Measurements from ENCODE around the gene ZNFX1.
"Not testable (repeated sequence)": the region's sequence is repeated elsewhere in the genome, so short reads cannot be mapped to it uniquely, and the experiment has no call there.

The ZNFX1 gene

DNA sequence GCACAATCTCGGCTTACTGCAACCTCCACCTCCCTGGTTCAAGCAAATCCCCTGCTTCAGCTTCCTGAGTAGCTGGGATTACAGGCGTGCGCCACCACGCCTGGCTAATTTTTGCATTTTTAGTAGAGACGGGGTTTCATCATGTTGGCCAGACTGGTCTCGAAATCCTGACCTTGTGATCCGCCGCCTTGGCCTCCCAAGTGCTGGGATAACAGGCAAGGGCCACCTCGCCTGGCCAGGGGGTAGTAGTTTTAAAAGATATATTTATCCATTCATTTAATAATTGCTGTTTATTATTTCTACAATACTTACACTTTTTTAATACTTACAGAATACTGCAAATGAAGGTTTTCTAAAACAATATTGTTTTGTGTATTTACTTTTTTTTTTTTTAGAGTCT lies 74.1 kb downstream of the ZNFX1 start:
- no peak for DNase-seq

DNA sequence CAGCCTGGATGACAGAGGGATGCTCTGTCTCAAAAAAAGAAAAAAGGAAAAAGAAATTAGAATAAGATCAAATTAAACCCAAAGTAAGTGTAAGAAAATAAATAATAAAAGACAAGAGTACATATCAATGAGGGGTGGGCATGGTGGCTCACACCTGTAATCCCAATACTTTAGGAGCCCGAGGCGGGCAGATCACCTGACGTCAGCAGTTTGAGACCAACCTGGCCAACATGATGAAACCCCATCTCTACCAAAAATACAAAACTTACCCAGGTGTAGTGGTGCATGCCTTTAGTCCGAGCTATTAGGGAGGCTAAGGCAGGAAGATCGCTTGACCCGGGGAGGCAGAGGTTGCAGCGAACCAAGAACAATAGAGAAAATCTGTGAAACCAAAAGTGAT lies 74.8 kb downstream of the ZNFX1 start:
- DNase-seq: no peak

DNA sequence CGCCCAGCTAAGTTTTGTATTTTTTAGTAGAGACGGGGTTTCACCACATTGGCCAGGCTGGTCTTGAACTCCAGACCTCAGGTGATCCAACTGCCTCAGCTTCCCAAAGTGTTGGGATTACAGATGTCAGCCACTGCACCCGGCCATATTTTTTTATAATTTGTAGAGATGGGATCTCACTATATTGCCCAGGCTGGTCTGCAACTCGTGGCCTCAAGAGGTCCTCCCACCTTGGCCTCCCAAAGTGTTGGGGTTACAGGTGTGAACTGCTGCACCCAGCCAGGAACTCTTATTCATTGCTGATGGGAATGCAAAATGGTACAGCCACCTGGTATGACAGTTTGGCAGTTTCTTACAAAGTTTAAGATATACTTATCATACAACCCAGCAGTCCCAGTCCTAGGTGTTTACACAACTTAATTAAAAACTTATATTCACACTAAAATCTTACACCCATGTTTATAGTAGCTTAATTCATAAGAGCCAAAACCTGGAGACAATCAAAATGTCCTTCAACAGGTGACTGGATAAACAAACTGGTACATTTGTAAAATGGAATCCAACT lies 78.0 kb downstream of the ZNFX1 start:
- DNase-seq: no peak

DNA sequence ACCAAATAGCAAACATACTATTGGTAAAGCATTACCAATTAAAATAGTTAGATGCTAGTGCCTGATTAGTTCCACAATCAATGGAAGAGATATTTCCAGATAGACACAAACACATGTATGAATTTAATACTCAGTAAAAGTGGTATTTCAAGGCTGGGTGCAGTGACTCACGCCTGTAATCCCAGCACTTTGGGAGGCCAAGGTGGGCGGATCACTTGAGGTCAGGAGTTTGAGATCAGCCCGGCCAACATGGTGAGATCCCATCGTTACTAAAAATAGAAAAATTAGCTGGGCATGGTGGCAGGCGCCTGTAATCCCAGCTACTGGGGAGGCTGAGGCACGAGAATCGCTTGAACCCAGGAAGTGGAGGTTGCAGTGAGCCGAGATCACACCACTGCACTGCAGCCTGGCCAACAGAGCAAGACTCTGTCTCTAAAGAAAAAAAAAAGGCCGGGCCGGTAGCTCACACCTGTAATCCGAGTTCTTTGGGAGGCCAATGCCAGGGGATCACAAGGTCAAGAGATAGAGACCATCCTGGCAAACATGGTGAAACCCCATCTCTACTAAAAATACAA lies 84.8 kb downstream of the ZNFX1 start:
- DNase-seq: not testable (repeated sequence)

All from activated CD4-positive, alpha-beta T cell treated with anti-CD3 and anti-CD28 coated beads for 1 hour (primary cell).